GM11168 (cell line): ENCODE data around the gene BCOR.

Experiments used
- in situ Hi-C: fragments of 300-500 bp; cut with MboI; formaldehyde crosslinking; loops from one replicate; pipeline ENCODE4 v1.12.0; 2022; ENCODE audit warnings: low sequenced_read_pairs; ENCODE audit not compliant: unreplicated experiment

The BCOR gene

DNA sequence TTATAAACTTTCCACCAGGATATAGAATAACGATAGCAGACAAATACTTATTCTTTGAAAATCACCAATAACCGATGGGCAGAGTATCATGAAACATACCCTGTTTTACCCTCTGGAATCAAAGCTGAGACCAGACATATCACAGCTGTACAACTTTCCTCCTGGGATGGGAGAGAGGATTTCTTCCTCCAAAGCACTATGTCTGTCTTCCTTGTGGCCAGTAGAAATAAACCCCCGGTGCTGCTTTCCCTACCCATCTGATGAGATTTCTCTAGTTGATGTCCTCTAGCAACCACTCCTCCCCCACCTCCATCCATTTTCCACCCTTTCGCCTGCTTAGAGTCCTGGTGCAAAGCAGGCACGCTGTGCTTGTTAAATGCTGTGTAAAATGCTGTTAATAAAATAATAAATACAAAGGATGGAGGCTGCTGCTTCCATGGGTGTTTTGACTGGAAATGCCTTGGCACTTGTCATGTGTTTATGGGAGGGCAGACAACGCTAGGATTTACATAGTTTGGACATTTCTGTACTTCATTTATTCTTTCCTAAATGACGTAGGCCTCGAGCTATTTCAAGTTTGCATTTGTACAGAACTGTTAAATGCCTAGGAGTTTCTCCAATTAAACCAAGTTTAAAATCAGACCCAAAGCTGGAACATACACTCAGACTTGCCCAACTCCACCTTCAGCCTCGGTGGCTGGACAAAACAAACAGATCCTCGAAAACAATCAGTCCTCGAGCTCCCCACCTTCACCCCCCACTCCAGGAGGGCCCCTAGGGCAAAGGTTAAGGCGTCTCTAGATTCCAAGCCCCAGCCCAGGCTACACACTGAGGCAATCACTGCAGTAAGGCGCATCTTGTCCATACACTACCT, 10.1 kb downstream of the BCOR start:
- in situ Hi-C loops = no loop called here

- in situ Hi-C loops = no loop called here
Observed at GRCh38 chrX:40086569-40087335, 11.0 kb downstream of the BCOR start.

DNA sequence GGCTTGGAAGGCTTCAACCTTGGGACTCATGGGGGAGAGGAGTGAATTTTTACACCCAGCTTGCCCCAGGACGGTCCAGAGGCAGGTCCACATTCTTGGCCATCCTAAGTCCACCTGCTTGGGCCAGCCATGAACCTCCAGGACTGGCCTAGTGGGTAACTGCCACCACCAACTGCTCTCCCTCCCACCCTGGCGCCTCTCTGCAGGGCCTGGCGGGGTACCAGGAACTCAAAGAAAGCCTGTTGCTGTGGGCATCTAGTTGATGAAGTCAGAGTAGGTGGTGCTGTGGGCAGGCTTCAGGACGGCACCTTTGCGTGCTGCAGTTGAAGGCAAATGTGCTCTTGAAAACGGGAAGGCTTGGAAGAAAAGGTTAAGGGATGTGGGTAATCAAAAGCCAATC, 12.0 kb downstream of the BCOR start:
- in situ Hi-C loops = no loop called here

- in situ Hi-C loops = no loop called here
Observed at GRCh38 chrX:40085102-40085551, 12.6 kb downstream of the BCOR start.

DNA sequence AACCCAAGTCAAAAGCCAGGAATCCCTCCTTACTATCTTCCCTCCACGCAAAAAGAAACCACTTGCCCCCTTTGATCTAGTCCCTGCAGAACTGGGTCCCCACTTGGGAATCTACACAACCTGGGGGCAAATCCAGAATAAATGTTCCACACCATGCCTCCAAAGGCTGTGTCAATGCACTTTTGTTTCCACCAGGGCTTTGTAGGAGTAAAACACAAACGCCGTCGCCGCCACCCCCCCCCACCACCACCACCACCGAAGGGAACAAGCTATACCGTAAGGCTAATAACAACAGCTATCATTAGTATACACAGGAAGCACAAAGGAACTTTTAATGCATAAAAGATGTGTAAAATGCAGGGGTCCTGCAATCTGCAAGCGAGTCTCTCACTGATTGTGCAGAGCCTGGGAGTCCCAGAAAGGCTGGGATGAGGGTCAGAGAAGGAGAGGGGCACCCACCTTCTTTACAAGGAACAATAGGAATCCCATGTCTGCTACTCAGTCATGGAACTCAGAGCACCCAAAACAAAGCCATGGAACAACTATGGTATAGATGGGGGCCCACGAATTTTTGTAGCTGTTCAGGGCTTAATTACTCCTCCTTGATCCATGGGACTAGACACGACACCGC, 13.2 kb downstream of the BCOR start:
- in situ Hi-C loops = no loop called here

DNA sequence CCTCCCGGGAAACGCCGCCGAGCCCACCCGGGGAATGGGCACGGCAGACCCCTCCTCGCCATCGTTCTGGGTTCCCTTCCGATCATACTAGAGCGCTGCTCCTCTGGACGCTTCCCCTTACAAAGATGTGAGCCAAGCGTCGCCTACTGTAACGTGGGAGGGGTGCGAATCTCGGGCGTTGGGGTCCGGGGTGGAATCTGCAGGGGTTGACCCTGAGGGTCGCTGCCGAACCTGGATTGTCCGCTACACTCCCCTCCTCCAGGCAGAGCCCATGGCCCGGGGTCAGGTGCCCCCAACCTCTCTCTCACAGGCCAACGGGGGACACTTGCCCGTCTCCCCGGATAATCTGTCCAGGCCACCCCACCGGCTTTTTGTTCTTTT, 13.8 kb downstream of the BCOR start:
- in situ Hi-C loops = no loop called here

GRCh38 chrX:40083120-40083978, 14.4 kb downstream of the BCOR start:
- in situ Hi-C loops = no loop called here

- in situ Hi-C loops = no loop called here
Observed at GRCh38 chrX:40082447-40083119, 15.2 kb downstream of the BCOR start.

GRCh38 chrX:40081679-40082068, 16.1 kb downstream of the BCOR start:
- in situ Hi-C loops = no loop called here

GRCh38 chrX:40080894-40081678, 16.7 kb downstream of the BCOR start:
- in situ Hi-C loops = no loop called here

DNA sequence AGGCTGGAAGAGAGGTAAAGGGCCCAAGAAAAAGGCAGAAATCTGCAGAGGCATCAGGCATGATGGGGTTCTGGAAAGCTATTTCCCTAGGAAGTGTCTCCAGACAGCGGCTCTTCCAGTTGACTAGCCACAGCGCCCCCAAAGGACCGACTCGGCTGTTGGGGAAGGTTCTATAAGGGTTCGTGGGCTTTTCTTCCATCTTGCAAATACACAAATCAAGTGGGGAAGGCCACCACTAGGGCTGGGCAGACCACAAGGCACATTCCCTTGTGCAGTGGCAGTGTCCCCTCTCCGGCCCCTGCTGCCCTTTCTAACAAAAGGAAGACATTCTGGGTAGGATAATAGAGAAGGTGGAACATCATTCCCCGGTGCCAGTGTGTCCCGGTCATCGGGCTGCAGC, 18.2 kb downstream of the BCOR start:
- in situ Hi-C loops = no loop called here

- in situ Hi-C loops = no loop called here
Observed at GRCh38 chrX:40078489-40079227, 19.1 kb downstream of the BCOR start.

- in situ Hi-C loops = no loop called here
Observed at GRCh38 chrX:40077906-40078305, 19.9 kb downstream of the BCOR start.

DNA sequence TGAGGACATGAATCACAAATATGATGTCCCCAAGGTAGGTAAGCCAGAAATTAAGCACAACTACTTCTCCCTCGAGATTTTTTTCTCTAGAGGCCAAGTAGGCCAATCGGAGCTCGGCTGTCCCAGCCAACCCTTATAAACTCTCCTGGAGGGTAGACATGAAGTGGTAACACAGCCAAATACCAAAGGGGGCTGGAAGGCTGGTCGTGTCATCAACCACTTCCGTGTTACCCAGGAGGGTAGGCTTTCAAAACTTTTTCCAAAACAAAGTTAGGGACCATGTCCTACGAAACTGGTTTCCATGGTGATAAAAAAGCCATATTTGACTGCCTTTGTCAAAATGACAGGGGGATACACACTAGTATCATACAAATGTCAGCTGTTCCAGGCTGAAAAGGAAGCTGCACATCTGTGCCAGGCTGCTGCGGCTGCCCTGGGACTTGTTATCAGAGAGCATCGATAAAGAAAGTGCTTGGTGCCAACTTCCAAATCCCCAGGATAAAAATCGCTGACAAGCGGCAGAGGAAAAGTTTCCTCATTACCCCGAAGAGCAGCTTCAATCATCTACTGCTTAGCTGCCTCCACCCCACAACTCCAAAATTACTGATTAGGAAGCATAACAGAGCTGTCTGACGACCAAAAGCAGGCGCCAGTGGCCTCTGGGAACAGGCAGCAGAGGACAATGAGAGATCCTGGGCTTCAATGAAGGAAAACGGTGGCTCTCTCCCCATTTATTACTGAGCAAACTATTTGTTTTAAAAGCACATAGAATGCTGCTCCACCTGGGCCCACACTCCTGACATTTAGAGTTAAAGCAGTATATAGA, 20.8 kb downstream of the BCOR start:
- in situ Hi-C loops = no loop called here

DNA sequence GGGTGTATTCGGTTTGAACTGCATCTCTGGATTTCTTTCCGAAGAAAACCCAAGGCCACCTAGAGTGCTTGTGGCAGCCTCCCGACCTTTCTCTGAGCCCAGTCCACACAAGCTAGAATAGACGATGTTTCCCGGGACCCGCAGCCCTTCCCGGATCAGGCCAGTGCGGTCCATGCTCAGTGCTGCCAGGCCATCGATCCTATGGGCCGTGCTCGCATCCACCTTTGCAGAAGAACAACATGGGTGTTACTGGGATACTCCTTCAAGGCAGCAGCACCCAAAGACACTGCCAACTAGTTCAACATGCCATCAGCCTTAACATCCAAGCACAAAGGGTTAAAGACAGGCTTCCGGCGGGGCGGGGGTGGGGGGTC, 22.8 kb downstream of the BCOR start:
- in situ Hi-C loops = no loop called here

- in situ Hi-C loops = no loop called here
Observed at GRCh38 chrX:40074080-40074958, 23.4 kb downstream of the BCOR start.
